Peyer's patch (tissue), 4 donors: ENCODE measurements around the gene SENP2. TPM values are rescaled to one million over a fixed set of nuclear protein-coding genes. Genes with fewer than 3 reads are reported as not detected.

Source experiments
- DNase-seq, 3 donors: peaks; one replicate each; pipeline ENCODE4 v3.0.0-alpha.2; 2017 to 2019
- H3K27ac ChIP-seq, 4 donors: fragments of 200-600 bp; sonication (generic); one replicate each; pipeline ENCODE4 v1.5.1; 2016 to 2019
- H3K27me3 ChIP-seq, 2 donors: fragments of 200-600 bp; sonication (generic); one replicate each; pipeline ENCODE4 v1.5.1; 2019
- H3K36me3 ChIP-seq, 3 donors: fragments of 200-600 bp; sonication (generic); one replicate each; pipeline ENCODE4 v1.5.1; 2016 to 2019
- H3K4me1 ChIP-seq, 4 donors: fragments of 200-600 bp; sonication (generic); one replicate each; pipeline ENCODE4 v1.5.1; 2016 to 2019
- H3K4me3 ChIP-seq, 4 donors: fragments of 200-600 bp; sonication (generic); 1 replicate in 3 of 4; 2 replicates in 1 of 4; pipeline ENCODE4 v1.5.1; 2016 to 2019; ENCODE audit warnings: mild to moderate bottlenecking in 1 of 4
- H3K9me3 ChIP-seq, 4 donors: fragments of 200-600 bp; sonication (generic); one replicate each; pipeline ENCODE4 v1.5.1; 2016 to 2019; ENCODE audit warnings: mild to moderate bottlenecking in 1 of 4
- CTCF ChIP-seq, 6 experiments: fragments of 450-650 bp in 4 of 6; fragments of 200-600 bp in 2 of 6; sonication (generic) in 1 of 6; IDR thresholded peaks; one replicate each; pipeline ENCODE4 v1.5.1; 2017 to 2019; ENCODE audit warnings: antibody characterized with exemption in 6 of 6, mild to moderate bottlenecking in 3 of 6, moderate library complexity in 1 of 6
- POLR2A ChIP-seq, 2 donors: fragments of 450-650 bp; IDR thresholded peaks; one replicate each; pipeline ENCODE4 v1.5.1; 2017; ENCODE audit warnings: antibody characterized with exemption in 2 of 2, mild to moderate bottlenecking in 2 of 2, moderate library complexity in 2 of 2
- total RNA-seq, 4 donors: library from RNA; depleted of rRNA; stranded (reverse); fragments of >200 nt; gene quantifications; one replicate each; pipeline ENCODE4 v1.1.0, GENCODE V29; 2016

Gene SENP2
- total RNA-seq, 4 donors from 2014 or later = 21.8 to 48.7 (median 28.7) TPM

DNA sequence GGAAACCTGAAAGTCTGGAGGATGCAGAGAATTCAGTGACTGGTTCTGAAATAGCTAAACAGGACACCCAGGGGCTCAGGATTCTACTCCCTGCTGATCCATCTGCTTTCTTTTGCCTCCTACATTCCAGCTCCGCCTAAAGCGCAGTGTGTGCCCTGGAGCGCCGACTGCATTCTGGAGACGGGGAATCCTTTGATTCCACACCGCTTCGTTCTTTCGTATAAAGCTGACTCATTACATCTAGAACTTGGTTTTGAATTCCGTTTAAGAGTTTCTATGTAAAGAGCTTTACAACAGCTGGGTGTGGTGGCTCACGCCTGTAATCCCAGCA, 61.8 kb downstream of the SENP2 start:
- Histone ChIP-seq H3K36me3 (peaks cover 0 to 10% (median 0%) of the 10 kb centered on the region in 3 donors), H3K4me1 (no peaks in the 10 kb centered on the region), H3K27ac (no peak overlapping the region), H3K4me3 (no peak overlapping the region), H3K9me3 (no peaks in the 10 kb centered on the region), H3K27me3 (no peaks in the 10 kb centered on the region)
- DNase-seq = no peak
- TF ChIP-seq POLR2A (IDR thresholded peaks at IDR 0.05) (no peak), CTCF (IDR thresholded peaks at IDR 0.05) (no peak)

GRCh38 chr3:185648396-185648795, 62.3 kb downstream of the SENP2 start:
- no peaks in the 10 kb centered on the region for H3K9me3 ChIP-seq
- no peaks in the 10 kb centered on the region for H3K27me3 ChIP-seq
- TF ChIP-seq POLR2A (IDR thresholded peaks at IDR 0.05) (no peak), CTCF (IDR thresholded peaks at IDR 0.05) (no peak)
- H3K27ac ChIP-seq = no peak overlapping the region
- H3K36me3 ChIP-seq = peaks cover 0 to 10% (median 0%) of the 10 kb centered on the region in 3 donors
- no peak overlapping the region for H3K4me3 ChIP-seq
- no peak for DNase-seq
- no peaks in the 10 kb centered on the region for H3K4me1 ChIP-seq

DNA sequence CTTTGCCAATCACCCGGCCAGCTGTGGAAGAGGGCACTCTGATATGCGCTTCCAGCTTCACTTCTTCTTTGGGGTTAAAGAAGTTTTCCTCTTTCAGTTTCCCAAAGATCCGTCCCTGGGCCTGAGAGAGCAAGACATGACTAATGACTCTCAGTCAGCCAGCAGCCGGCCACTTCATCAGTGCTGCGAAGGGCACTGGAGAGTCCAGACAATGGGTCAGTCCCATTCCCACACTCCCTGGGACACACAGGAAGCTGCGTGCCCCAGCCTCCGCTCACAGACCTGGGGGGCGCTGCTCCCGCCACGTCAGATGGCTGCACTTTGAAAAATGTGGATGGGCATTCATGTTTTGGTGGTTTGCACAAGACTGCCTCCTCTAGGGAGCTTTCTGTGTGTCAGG, 63.3 kb downstream of the SENP2 start:
- DNase-seq = no peak
- H3K4me3 ChIP-seq = no peak overlapping the region
- no peak overlapping the region for H3K27ac ChIP-seq
- TF ChIP-seq POLR2A (IDR thresholded peaks at IDR 0.05) (no peak), CTCF (IDR thresholded peaks at IDR 0.05) (no peak)
- peaks cover 0 to 17% (median 0%) of the 10 kb centered on the region in 3 donors for H3K36me3 ChIP-seq
- no peaks in the 10 kb centered on the region for H3K9me3 ChIP-seq
- H3K4me1 ChIP-seq = no peaks in the 10 kb centered on the region
- no peaks in the 10 kb centered on the region for H3K27me3 ChIP-seq

GRCh38 chr3:185651971-185652370, 65.9 kb downstream of the SENP2 start:
- H3K36me3 ChIP-seq = peaks cover 0 to 23% (median 0%) of the 10 kb centered on the region in 3 donors
- TF ChIP-seq CTCF (IDR thresholded peaks at IDR 0.05) = no peak
- no peak for TF ChIP-seq POLR2A (IDR thresholded peaks at IDR 0.05)
- no peaks in the 10 kb centered on the region for H3K27me3 ChIP-seq
- no peaks in the 10 kb centered on the region for H3K9me3 ChIP-seq
- H3K4me3 ChIP-seq = no peak overlapping the region
- H3K4me1 ChIP-seq = no peaks in the 10 kb centered on the region
- no peak overlapping the region for H3K27ac ChIP-seq
- DNase-seq = no peak

- no peaks in the 10 kb centered on the region for H3K9me3 ChIP-seq
- DNase-seq = no peak
- H3K4me3 ChIP-seq = no peak overlapping the region
- H3K27me3 ChIP-seq = no peaks in the 10 kb centered on the region
- H3K4me1 ChIP-seq = no peaks in the 10 kb centered on the region
- no peak overlapping the region for H3K27ac ChIP-seq
- H3K36me3 ChIP-seq = peaks cover 0 to 29% (median 0%) of the 10 kb centered on the region in 3 donors
- TF ChIP-seq POLR2A (IDR thresholded peaks at IDR 0.05) (no peak), CTCF (IDR thresholded peaks at IDR 0.05) (no peak)
These were observed 68.1 kb downstream of the SENP2 start for GRCh38 chr3:185653949-185654757.
